ENCODE data around the gene SHANK3.
"Not testable (repeated sequence)": the region's sequence is repeated elsewhere in the genome, so short reads cannot be mapped to it uniquely, and the experiment has no call there.

Gene SHANK3

DNA sequence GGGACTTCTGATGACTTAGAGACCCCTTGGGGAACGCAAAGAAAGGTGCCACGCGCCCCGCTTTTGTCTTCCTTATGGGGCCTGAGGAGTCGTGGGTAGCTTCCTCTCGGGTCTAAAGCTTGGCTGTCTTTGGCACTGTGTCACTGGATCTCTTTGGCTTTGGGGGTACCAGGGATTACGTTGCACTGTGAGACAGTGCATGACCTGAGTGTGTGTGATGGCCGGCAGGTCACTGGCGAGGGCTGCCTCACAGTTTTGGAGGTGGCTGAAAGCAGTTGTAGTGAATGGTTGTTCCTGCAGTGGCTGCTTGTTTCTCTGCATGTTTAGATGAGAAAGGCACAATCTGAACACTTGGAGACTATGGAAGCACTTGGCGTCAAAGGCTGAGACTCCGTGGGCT, 38.9 kb upstream of the SHANK3 start:
- Histone ChIP-seq H3K4me3 (no peak overlapping the region), H3K9me3 (no peaks in the 10 kb centered on the region), H3K4me1 (peaks cover 0 to 3% (median 3%) of the 10 kb centered on the region in 4 donors), H3K27ac (no peak overlapping the region), H3K36me3 (no peaks in the 10 kb centered on the region), H3K27me3 (peaks cover 0 to 6% of the 10 kb centered on the region in 2 donors)
- intact Hi-C loops (cut with DNase I; ENCODE audit: low total_unique reads), result no loop called here
- DNase-seq, result no peak
- TF ChIP-seq, protein P1, sequence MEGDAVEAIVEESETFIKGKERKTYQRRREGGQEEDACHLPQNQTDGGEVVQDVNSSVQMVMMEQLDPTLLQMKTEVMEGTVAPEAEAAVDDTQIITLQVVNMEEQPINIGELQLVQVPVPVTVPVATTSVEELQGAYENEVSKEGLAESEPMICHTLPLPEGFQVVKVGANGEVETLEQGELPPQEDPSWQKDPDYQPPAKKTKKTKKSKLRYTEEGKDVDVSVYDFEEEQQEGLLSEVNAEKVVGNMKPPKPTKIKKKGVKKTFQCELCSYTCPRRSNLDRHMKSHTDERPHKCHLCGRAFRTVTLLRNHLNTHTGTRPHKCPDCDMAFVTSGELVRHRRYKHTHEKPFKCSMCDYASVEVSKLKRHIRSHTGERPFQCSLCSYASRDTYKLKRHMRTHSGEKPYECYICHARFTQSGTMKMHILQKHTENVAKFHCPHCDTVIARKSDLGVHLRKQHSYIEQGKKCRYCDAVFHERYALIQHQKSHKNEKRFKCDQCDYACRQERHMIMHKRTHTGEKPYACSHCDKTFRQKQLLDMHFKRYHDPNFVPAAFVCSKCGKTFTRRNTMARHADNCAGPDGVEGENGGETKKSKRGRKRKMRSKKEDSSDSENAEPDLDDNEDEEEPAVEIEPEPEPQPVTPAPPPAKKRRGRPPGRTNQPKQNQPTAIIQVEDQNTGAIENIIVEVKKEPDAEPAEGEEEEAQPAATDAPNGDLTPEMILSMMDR (IDR thresholded peaks at IDR 0.05), result no peak

DNA sequence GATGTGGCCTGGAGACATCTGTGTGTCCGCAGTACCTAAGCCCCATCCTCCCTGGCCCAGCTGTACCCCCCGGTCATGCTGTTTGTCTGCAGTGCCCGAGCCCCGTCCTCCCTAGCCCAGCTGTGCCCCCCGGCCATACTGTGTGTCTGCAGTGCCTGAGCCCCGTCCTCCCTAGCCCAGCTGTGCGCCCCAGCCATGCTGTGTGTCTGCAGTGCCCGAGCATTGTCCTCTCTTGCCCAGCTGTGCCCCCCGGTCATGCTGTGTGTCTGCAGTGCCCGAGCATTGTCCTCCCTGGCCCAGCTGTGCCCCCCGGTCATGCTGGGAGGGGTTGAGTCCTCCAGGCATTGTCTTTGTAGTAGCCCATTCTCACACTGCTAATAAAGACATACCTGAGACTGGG, 37.0 kb upstream of the SHANK3 start:
- H3K4me1 ChIP-seq, result no peaks in the 10 kb centered on the region
- intact Hi-C loops (cut with DNase I; ENCODE audit: low total_unique reads), result no loop called here
- H3K27ac ChIP-seq, result no peak overlapping the region

DNA sequence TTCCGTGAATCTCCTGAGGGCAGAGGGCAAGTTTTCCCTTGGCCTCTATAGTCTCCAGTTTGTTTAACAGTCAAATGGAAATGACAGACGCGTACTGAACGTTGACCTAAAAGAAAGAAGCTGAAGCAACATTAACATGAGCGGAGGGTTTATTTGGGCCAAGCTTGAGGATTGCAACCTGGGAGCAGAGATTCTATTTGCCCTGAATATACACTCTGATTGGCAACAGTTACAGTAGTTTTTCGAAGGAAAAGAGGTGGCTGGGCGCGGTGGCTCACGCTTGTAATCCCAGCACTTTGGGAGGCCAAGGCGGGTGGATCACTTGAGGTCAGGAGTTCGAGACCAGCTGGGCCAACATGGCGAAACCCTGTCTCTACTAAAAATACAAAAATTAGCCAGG, 32.3 kb upstream of the SHANK3 start:
- intact Hi-C loops (cut with DNase I; ENCODE audit: low total_unique reads); H3K4me3 ChIP-seq; H3K4me1 ChIP-seq; DNase-seq; H3K9me3 ChIP-seq; H3K36me3 ChIP-seq; H3K27ac ChIP-seq: not testable (repeated sequence)
- peaks cover 0 to 48% of the 10 kb centered on the region in 2 donors for H3K27me3 ChIP-seq

More for the DNA sequence above, 37.0 kb upstream of the SHANK3 start:
- Histone ChIP-seq H3K9me3 (no peaks in the 10 kb centered on the region), H3K36me3 (no peaks in the 10 kb centered on the region), H3K4me3 (no peak overlapping the region), H3K27me3 (peaks cover 0 to 6% of the 10 kb centered on the region in 2 donors)
- TF ChIP-seq, protein P1 (IDR thresholded peaks at IDR 0.05), result no peak
- DNase-seq, result no peak

DNA sequence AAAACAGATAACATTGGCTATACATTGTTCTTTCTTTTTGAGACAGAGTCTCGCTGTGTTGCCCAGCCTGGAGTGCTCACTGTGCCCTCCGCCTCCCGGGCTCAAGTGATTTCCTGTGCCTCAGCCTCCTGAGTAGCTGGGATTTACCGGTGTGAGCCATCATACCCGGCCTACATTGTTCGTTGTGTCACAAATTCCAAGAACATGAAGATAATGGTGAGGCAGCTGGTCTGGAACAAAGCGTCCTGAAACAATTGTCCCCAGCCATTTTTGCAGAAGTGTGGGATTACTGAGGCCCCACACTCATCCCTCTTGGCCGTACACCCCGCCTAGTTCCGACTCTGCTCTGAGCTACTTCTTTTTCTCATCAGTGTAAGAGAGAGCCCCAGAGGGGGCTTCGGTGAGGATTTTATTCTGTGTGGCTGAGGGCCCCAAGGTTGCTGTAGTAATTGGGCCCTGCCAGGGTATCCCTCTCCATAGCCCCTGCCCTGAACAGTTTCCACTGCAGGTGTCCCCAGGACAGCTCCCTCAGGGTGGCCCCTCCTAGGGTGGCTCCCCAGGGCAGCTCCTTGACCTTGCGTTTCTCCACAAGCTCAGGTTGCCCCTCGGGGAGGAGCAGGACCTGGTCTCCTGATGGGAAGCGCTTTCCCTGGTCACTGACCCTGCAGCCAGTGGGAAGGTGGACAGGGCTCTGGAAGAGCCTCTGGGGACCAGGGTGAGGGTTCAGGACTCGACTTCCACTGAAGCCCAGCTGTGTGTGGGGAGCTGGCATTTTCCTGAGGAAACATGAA, 31.6 kb upstream of the SHANK3 start:
- TF ChIP-seq, protein P1 (IDR thresholded peaks at IDR 0.05), result no peak
- Histone ChIP-seq H3K4me1 (no peaks in the 10 kb centered on the region), H3K27me3 (peaks cover 0 to 51% of the 10 kb centered on the region in 2 donors), H3K9me3 (no peaks in the 10 kb centered on the region), H3K4me3 (no peak overlapping the region), H3K36me3 (no peaks in the 10 kb centered on the region), H3K27ac (no peak overlapping the region)
- no peak for DNase-seq
- intact Hi-C loops (cut with DNase I; ENCODE audit: low total_unique reads), result no loop called here

DNA sequence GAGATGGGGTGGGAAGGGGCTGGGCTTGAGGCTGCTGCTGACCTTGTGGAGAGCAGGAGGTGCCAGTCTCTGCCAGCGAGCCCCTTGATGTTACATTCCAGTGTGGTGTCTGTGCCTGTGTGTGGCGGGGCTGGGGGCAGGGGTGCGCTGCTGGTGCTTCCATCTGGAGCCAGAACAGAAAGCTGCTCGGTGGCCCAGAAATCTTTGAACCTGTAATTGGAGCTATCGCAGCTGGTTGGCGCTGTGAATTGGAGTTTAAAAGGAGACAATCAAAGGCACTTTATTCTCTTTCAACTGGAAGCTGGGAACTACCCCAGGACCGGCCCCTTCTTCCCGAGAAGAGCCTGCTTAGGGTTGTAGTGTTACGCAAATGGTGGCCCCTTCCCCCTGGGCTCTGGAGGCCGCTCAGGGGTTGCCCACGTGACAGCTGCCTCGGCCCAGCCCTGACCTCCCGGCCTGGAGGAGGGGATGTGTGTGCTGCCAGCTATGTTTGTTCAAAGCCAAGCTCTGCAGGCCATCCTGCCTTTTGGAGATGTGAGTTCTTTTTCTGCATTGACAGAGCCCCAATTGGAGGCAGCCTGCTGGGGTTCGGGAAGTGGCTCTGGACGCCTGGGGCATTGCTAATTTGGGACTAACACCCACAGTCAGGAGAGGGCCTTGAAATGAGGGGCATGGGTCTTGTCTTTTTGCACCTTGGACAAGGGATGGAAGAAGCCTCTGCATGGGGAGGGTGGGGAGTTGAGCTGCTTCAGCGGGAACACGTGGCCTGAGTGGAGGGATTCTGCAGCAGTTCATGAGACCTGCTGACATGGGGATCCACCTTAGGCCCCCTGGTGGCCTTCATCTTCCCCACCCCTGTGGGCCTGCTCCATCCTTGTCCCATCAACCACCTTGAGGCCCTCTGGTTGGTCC, 30.7 kb upstream of the SHANK3 start:
- H3K27me3 ChIP-seq, result peaks cover 0 to 54% of the 10 kb centered on the region in 2 donors
- DNase-seq, result no peak
- TF ChIP-seq, protein P1 (IDR thresholded peaks at IDR 0.05), result peak in 1 of 2 experiments; percentile 5

DNA sequence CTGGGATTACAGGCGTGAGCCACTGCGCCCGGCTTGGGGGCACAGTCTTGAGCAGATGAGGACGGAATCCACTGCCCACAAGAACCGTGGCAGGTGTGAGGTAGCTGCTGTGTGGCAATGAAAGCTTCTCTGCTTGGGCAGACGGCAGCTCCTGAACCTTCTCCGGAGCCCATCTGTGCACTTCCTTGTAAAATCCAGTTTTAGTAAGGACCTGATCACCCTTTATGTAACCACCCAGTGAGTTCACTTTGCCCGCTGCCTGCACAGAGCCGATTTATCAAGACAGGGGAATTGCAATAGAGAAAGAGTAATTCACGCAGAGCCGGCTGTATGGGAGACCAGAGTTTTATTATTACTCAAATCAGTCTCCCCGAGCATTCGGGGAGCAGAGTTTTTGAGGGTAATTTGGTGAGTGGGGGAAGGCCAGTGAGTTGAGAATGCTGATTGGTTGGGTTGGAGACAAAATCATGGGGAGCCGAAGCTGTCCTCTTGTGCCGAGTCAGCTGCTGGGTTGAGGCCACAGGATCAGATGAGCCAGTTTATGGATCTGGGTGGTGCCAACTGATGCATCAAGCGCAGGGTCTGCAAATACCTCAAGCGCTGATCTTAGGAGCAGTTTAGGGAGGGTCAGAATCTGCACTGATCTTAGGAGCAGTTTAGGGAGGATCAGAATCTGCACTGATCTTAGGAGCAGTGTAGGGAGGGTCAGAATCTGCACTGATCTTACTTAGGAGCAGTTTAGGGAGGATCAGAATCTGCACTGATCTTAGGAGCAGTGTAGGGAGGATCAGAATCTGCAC, 29.4 kb upstream of the SHANK3 start:
- DNase-seq; intact Hi-C loops (cut with DNase I; ENCODE audit: low total_unique reads); H3K4me1 ChIP-seq; H3K4me3 ChIP-seq; H3K9me3 ChIP-seq; H3K36me3 ChIP-seq; H3K27ac ChIP-seq: not testable (repeated sequence)
- H3K27me3 ChIP-seq, result peaks cover 0 to 54% of the 10 kb centered on the region in 2 donors

More for the DNA sequence above, 30.7 kb upstream of the SHANK3 start:
- H3K4me3 ChIP-seq, result no peak overlapping the region
- intact Hi-C loops (cut with DNase I; ENCODE audit: low total_unique reads), result no loop called here
- H3K9me3 ChIP-seq, result no peaks in the 10 kb centered on the region
- no peak overlapping the region for H3K27ac ChIP-seq
- H3K4me1 ChIP-seq, result no peaks in the 10 kb centered on the region
- H3K36me3 ChIP-seq, result no peaks in the 10 kb centered on the region

DNA sequence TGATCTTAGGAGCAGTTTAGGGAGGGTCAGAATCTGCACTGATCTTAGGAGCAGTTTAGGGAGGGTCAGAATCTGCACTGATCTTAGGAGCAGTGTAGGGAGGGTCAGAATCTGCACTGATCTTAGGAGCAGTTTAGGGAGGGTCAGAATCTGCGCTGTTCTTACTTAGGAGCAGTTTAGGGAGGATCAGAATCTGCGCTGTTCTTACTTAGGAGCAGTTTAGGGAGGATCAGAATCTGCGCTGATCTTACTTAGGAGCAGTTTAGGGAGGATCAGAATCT, 28.9 kb upstream of the SHANK3 start:
- intact Hi-C loops (cut with DNase I; ENCODE audit: low total_unique reads), result not testable (repeated sequence)

More for the DNA sequence above, 28.9 kb upstream of the SHANK3 start:
- H3K27me3 ChIP-seq, result peaks cover 0 to 54% of the 10 kb centered on the region in 2 donors
- H3K36me3 ChIP-seq, DNase-seq, H3K27ac ChIP-seq, H3K4me1 ChIP-seq, H3K9me3 ChIP-seq, H3K4me3 ChIP-seq: not testable (repeated sequence)

Measured in tibial artery (tissue), 4 donors.